SK-N-SH (cell line): ENCODE measurements around the gene C5orf52. TPM values are rescaled to one million over a fixed set of nuclear protein-coding genes. Genes with fewer than 3 reads are reported as not detected.

ENCODE experiments used
- CTCF ChIA-PET: fragments of 300-600, 350-600 bp; formaldehyde crosslinking; extraction: SDS; loops from one replicate; lab custom pipeline; 2021; lab: Yijun Ruan, JAX
- POLR2A ChIA-PET: fragments of 350-600 bp; sonication (Branson Sonifier 250); formaldehyde crosslinking; extraction: SDS; loops from one replicate; lab custom pipeline; 2020; ENCODE audit warnings: antibody characterized with exemption, inconsistent platforms; lab: Yijun Ruan, JAX
- DNase-seq: peaks from one replicate; pipeline ENCODE4 v3.0.0; 2012
- H2AFZ ChIP-seq: fragments of 200-600 bp; sonication (generic); 2 replicates; pipeline ENCODE4 v1.8.1; 2016; ENCODE audit warnings: antibody characterized with exemption, mild to moderate bottlenecking, low read depth
- H3F3A ChIP-seq: fragments of 200-600 bp; sonication (generic); replicated peaks from 2 replicates; pipeline ENCODE3; 2016; ENCODE audit warnings: antibody characterized with exemption, mild to moderate bottlenecking; ENCODE audit not compliant: insufficient read depth
- H3K27ac ChIP-seq, 2 experiments: fragments of 200-500 bp in 1 of 2; fragments of 200-600 bp in 1 of 2; sonication (Bioruptor generic) in 1 of 2; sonication (generic), shearing (Covaris generic) in 1 of 2; 2 replicates each; pipeline versions ENCODE4 v1.5.1 to v1.6.1; 2014 to 2016; ENCODE audit warnings: low read depth in 2 of 2, inconsistent platforms in 1 of 2, low read length in 1 of 2, mild to moderate bottlenecking in 1 of 2, mixed read lengths in 1 of 2
- H3K27me3 ChIP-seq: fragments of 200-600 bp; sonication (generic), shearing (Covaris generic); 2 replicates; pipeline ENCODE4 v1.6.1; 2016; ENCODE audit warnings: mixed run types; ENCODE audit not compliant: insufficient read depth
- H3K36me3 ChIP-seq, 2 experiments: fragments of 200-500 bp in 1 of 2; fragments of 200-600 bp in 1 of 2; sonication (Bioruptor generic) in 1 of 2; sonication (generic) in 1 of 2; replicated peaks in 1 of 2; 2 replicates each; pipeline versions ENCODE3 to v1.5.1; 2014 to 2016; ENCODE audit warnings: low read length in 1 of 2, mild to moderate bottlenecking in 1 of 2; ENCODE audit not compliant: insufficient read depth in 2 of 2, control insufficient read depth in 1 of 2
- H3K4me1 ChIP-seq, 2 experiments: fragments of 200-500 bp in 1 of 2; fragments of 200-600 bp in 1 of 2; sonication (Bioruptor generic) in 1 of 2; sonication (generic), shearing (Covaris generic) in 1 of 2; 2 replicates each; pipeline versions ENCODE4 v1.5.1 to v1.6.1; 2014 to 2016; ENCODE audit warnings: low read depth in 1 of 2, low read length in 1 of 2, mixed run types in 1 of 2; ENCODE audit not compliant: insufficient read depth in 2 of 2, control insufficient read depth in 1 of 2
- H3K4me2 ChIP-seq: fragments of 200-600 bp; sonication (generic), shearing (Covaris generic); 2 replicates; pipeline ENCODE4 v1.6.1; 2017; ENCODE audit warnings: mixed run types
- H3K4me3 ChIP-seq, 2 experiments: fragments of 200-500 bp in 1 of 2; fragments of 200-600 bp in 1 of 2; sonication (Bioruptor generic) in 1 of 2; sonication (generic), shearing (Covaris generic) in 1 of 2; 2 replicates each; pipeline versions ENCODE4 v1.5.1 to v1.8.1; 2014 to 2016; ENCODE audit warnings: low read depth in 2 of 2, inconsistent platforms in 1 of 2, low read length in 1 of 2, mild to moderate bottlenecking in 1 of 2, mixed read lengths in 1 of 2, moderate library complexity in 1 of 2
- H3K79me2 ChIP-seq: fragments of 200-600 bp; sonication (generic); 2 replicates; pipeline ENCODE4 v1.8.1; 2017; ENCODE audit warnings: mild to moderate bottlenecking; ENCODE audit not compliant: insufficient read depth
- H3K9ac ChIP-seq: fragments of 200-600 bp; sonication (generic); 2 replicates; pipeline ENCODE4 v1.6.1; 2017; ENCODE audit warnings: mixed run types
- H3K9me2 ChIP-seq: fragments of 200-600 bp; sonication (generic); 2 replicates; pipeline ENCODE4 v1.6.1; 2017; ENCODE audit warnings: mixed run types
- H3K9me3 ChIP-seq: fragments of 200-600 bp; sonication (generic); 2 replicates; pipeline ENCODE4 v1.6.1; 2017; ENCODE audit warnings: mixed run types, mild to moderate bottlenecking, moderate library complexity
- H4K20me1 ChIP-seq: fragments of 200-600 bp; sonication (generic); 2 replicates; pipeline ENCODE4 v1.6.1; 2017; ENCODE audit warnings: mild to moderate bottlenecking, mixed run types; ENCODE audit not compliant: insufficient read depth
- CHD2 ChIP-seq: fragments of 150-350 bp; IDR thresholded peaks from 2 replicates; pipeline ENCODE4 v1.6.1; 2018; ENCODE audit warnings: low read length; ENCODE audit not compliant: partially characterized antibody
- EP300 ChIP-seq, 2 experiments: IDR thresholded peaks; 2 replicates each; pipeline versions ENCODE4 v1.4.0 to v1.6.1; 2012; ENCODE audit warnings: borderline replicate concordance in 1 of 2, low read depth in 1 of 2, low read length in 1 of 2
- IRF3 ChIP-seq: fragments of 150-350 bp; IDR thresholded peaks from 2 replicates; pipeline ENCODE4 v1.6.1; 2016; ENCODE audit warnings: mild to moderate bottlenecking, low read depth, low read length
- MAX ChIP-seq: IDR thresholded peaks from 2 replicates; pipeline ENCODE4 v1.4.0; 2012; ENCODE audit warnings: low read depth
- MEF2A ChIP-seq: IDR thresholded peaks from 2 replicates; pipeline ENCODE4 v1.4.0; 2012; ENCODE audit warnings: low read depth, borderline replicate concordance
- MXI1 ChIP-seq: IDR thresholded peaks from 2 replicates; pipeline ENCODE4 v1.6.1; 2012; ENCODE audit warnings: mild to moderate bottlenecking, low read depth, low read length, improper control_type of control experiment
- NRF1 ChIP-seq: IDR thresholded peaks from 2 replicates; pipeline ENCODE4 v1.6.1; 2012; ENCODE audit warnings: low read depth, mild to moderate bottlenecking, low read length
- PBX3 ChIP-seq: IDR thresholded peaks from 2 replicates; pipeline ENCODE4; 2012
- RAD21 ChIP-seq: IDR thresholded peaks from 2 replicates; pipeline ENCODE4 v1.6.1; 2012; ENCODE audit warnings: mild to moderate bottlenecking, low read length
- RFX5 ChIP-seq: IDR thresholded peaks from 2 replicates; pipeline ENCODE4 v1.6.1; 2012; ENCODE audit warnings: mild to moderate bottlenecking, improper control_type of control experiment, low read length
- TAF1 ChIP-seq: IDR thresholded peaks from 2 replicates; pipeline ENCODE4 v1.6.1; 2012; ENCODE audit warnings: low read depth, mild to moderate bottlenecking, low read length, moderate library complexity, borderline replicate concordance
- TCF12 ChIP-seq: IDR thresholded peaks from 2 replicates; pipeline ENCODE4 v1.4.0; 2012
- YY1 ChIP-seq: IDR thresholded peaks from 2 replicates; pipeline ENCODE4 v1.4.0; 2012; ENCODE audit warnings: low read depth, mild to moderate bottlenecking
- ZBTB33 ChIP-seq: IDR thresholded peaks from 2 replicates; pipeline ENCODE4 v1.4.0; 2012; ENCODE audit warnings: low read depth, borderline replicate concordance
- WGBS: methylation state at CpG from one replicate; pipeline ENCODE4 v1.1.6; 2017; ENCODE audit warnings: low lambda C conversion rate; 5-methylcytosine and 5-hydroxymethylcytosine counted together
- polyA plus RNA-seq, 3 experiments: library from polyadenylated mRNA; depleted of rRNA; stranded (reverse); fragments of >200 nt; gene quantifications; 2 replicates each; pipeline ENCODE4 v1.2.3, GENCODE V29; 2012
- TF ChIP-seq, protein P1 (sequence below): IDR thresholded peaks from 2 replicates; pipeline ENCODE4 v1.6.1; 2012; ENCODE audit warnings: mild to moderate bottlenecking, low read depth, low read length, moderate library complexity
- TF ChIP-seq, protein P2 (sequence below): fragments of 150-350 bp; IDR thresholded peaks from 2 replicates; pipeline ENCODE4 v1.6.1; 2017; ENCODE audit warnings: antibody characterized with exemption, low read length, low read depth, borderline replicate concordance

The C5orf52 gene
- polyA plus RNA-seq, 1 of the 3 experiments (the other 2 are of a cell fraction), result not detected

DNA sequence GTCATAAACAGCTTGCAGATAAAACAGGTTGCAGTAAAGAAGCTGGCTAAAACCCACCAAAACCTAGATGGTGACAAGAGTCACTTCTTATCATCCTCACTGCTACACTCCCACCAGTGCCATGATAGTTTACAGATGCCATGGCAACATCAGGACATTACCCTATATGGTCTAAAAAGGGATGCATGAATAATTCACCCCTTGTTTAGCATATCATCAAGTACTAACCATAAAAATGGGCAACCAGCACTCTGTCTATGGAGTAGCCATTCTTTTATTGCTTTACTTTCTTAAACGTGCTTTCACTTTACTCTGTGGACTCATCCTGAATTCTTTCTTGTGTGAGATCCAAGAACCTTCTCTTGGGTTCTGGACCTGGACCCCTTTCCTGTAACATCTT, 12.4 kb upstream of the C5orf52 start:
- H3K9me3 ChIP-seq, result peaks cover 8% of the 10 kb centered on the region
- DNase-seq, result no peak
- H3K36me3 ChIP-seq, result no peaks in the 10 kb centered on the region
- H3K27ac ChIP-seq, result no peak overlapping the region
- H4K20me1 ChIP-seq, result no peaks in the 10 kb centered on the region
- no peak overlapping the region for H3K4me2 ChIP-seq
- ChIA-PET CTCF (no interaction called here), POLR2A (no interaction called here)
- WGBS, result 0% methylated on average over 1 of the region's 1 CpG
- TF ChIP-seq ZBTB33 (no peak), MXI1 (no peak), TCF12 (no peak), YY1 (no peak), EP300 (IDR thresholded peaks at IDR 0.05; ENCODE audit: borderline replicate concordance in 1 of 2, low read depth in 1 of 2, low read length in 1 of 2) (no peak), CHD2 (no peak), MEF2A (no peak), RFX5 (no peak)
- TF ChIP-seq, protein P1, sequence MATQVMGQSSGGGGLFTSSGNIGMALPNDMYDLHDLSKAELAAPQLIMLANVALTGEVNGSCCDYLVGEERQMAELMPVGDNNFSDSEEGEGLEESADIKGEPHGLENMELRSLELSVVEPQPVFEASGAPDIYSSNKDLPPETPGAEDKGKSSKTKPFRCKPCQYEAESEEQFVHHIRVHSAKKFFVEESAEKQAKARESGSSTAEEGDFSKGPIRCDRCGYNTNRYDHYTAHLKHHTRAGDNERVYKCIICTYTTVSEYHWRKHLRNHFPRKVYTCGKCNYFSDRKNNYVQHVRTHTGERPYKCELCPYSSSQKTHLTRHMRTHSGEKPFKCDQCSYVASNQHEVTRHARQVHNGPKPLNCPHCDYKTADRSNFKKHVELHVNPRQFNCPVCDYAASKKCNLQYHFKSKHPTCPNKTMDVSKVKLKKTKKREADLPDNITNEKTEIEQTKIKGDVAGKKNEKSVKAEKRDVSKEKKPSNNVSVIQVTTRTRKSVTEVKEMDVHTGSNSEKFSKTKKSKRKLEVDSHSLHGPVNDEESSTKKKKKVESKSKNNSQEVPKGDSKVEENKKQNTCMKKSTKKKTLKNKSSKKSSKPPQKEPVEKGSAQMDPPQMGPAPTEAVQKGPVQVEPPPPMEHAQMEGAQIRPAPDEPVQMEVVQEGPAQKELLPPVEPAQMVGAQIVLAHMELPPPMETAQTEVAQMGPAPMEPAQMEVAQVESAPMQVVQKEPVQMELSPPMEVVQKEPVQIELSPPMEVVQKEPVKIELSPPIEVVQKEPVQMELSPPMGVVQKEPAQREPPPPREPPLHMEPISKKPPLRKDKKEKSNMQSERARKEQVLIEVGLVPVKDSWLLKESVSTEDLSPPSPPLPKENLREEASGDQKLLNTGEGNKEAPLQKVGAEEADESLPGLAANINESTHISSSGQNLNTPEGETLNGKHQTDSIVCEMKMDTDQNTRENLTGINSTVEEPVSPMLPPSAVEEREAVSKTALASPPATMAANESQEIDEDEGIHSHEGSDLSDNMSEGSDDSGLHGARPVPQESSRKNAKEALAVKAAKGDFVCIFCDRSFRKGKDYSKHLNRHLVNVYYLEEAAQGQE, result no peak
- H2AFZ ChIP-seq, result no peak overlapping the region
- no peak overlapping the region for H3K4me3 ChIP-seq
- no peaks in the 10 kb centered on the region for H3K9me2 ChIP-seq
- no peaks in the 10 kb centered on the region for H3K27me3 ChIP-seq
- H3K9ac ChIP-seq, result no peak overlapping the region
- H3K4me1 ChIP-seq, result no peaks in the 10 kb centered on the region
- H3F3A ChIP-seq, result no peaks in the 10 kb centered on the region
- no peaks in the 10 kb centered on the region for H3K79me2 ChIP-seq

DNA sequence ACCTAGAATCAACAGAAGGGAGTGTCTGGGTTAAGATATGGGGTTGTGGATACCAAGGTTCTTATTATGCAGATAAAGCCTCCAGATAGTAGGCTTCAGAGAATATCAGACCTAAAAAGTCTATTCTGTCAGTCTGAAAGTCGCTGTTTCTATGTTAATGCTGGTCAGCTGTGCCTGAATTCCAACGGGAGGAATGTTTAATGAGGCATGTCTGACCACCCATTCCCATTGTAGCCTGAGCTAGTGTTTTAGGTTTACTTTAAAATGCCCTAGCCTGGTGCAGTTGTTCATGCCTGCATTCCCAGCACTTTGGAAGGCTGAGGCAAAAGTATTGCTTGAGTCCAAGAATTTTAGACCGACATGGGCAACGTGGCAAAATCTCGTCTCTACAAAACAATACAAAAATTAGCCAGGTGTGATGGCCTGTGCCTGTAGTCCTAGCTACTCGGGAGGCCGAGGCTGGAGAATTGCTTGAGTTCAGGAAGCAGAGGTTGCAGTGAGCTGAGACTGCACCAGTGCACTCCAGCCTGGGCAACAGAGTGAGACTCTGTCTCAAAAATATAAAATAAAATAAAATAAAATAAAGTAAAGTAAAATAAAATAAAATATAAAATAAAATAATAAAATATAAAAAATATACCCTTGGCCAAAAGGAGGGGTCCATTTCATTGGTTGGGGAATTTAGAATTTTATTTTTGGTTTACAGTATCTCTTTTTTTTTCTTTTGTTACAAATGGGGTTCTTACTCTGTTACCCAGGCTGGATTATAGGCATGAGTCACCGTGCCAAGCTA, 11.3 kb upstream of the C5orf52 start:
- H3F3A ChIP-seq, result no peaks in the 10 kb centered on the region
- ChIA-PET CTCF (interaction anchor here (1.0 kb wide), 1 partner anchor 8 kb away, joined by 3 read pairs; no protein-coding TSS in a partner anchor), POLR2A (no interaction called here)
- H4K20me1 ChIP-seq, result no peaks in the 10 kb centered on the region
- DNase-seq, result no peak
- H3K27me3 ChIP-seq, result no peaks in the 10 kb centered on the region
- no peaks in the 10 kb centered on the region for H3K79me2 ChIP-seq
- no peak overlapping the region for H2AFZ ChIP-seq
- no peaks in the 10 kb centered on the region for H3K36me3 ChIP-seq
- H3K4me1 ChIP-seq, result no peaks in the 10 kb centered on the region
- H3K9me2 ChIP-seq, result no peaks in the 10 kb centered on the region
- peaks cover 8% of the 10 kb centered on the region for H3K9me3 ChIP-seq
- H3K9ac ChIP-seq, result no peak overlapping the region
- WGBS, result 43% methylated on average over 8 of the region's 8 CpGs
- no peak overlapping the region for H3K27ac ChIP-seq
- H3K4me3 ChIP-seq, result no peak overlapping the region
- no peak overlapping the region for H3K4me2 ChIP-seq
- TF ChIP-seq EP300 (IDR thresholded peaks at IDR 0.05; ENCODE audit: borderline replicate concordance in 1 of 2, low read depth in 1 of 2, low read length in 1 of 2) (no peak), RFX5 (no peak), TAF1 (no peak), PBX3 (no peak), RAD21 (no peak), MAX (no peak), CHD2 (no peak), IRF3 (no peak), NRF1 (no peak)
- TF ChIP-seq, protein P2, sequence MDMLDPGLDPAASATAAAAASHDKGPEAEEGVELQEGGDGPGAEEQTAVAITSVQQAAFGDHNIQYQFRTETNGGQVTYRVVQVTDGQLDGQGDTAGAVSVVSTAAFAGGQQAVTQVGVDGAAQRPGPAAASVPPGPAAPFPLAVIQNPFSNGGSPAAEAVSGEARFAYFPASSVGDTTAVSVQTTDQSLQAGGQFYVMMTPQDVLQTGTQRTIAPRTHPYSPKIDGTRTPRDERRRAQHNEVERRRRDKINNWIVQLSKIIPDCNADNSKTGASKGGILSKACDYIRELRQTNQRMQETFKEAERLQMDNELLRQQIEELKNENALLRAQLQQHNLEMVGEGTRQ, result no peak
